ENCODE results near the gene MYH14.

DNA sequence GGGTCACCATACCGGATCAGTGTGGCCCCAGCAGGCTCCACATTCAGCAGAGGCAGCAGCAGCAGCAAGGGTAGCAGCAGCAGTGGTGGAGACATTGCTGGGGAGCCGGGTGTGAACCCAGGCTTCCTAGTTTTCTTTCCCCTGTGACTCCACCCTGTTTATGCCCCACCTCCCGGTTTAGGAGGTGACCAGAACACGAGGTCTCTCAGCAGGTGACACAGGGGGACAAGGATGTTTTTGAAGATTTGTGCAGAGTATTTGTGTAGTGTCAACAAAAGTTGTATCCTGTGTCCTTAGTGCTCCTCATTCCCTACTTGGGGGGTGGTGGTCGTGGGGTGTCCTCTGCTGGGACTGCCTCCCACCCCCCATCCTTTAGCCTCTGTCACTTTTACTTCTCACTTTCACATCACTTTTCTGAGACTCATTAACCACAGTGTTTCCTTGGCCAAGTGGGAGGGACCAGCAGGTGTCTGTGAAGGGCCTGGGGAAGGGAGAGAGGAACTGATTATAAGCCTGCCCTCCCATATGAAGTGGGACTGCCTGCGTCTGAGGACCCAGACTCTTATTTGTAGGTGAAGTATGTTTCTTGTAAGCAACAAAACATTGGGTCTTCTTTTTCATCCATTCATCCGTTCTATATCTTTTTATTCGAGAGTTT lies 141.4 kb downstream of the MYH14 start:
- TF ChIP-seq, protein P1, sequence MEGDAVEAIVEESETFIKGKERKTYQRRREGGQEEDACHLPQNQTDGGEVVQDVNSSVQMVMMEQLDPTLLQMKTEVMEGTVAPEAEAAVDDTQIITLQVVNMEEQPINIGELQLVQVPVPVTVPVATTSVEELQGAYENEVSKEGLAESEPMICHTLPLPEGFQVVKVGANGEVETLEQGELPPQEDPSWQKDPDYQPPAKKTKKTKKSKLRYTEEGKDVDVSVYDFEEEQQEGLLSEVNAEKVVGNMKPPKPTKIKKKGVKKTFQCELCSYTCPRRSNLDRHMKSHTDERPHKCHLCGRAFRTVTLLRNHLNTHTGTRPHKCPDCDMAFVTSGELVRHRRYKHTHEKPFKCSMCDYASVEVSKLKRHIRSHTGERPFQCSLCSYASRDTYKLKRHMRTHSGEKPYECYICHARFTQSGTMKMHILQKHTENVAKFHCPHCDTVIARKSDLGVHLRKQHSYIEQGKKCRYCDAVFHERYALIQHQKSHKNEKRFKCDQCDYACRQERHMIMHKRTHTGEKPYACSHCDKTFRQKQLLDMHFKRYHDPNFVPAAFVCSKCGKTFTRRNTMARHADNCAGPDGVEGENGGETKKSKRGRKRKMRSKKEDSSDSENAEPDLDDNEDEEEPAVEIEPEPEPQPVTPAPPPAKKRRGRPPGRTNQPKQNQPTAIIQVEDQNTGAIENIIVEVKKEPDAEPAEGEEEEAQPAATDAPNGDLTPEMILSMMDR (IDR thresholded peaks at IDR 0.05; ENCODE audit: low read depth, low read length) = no peak
- TF ChIP-seq, protein P2, sequence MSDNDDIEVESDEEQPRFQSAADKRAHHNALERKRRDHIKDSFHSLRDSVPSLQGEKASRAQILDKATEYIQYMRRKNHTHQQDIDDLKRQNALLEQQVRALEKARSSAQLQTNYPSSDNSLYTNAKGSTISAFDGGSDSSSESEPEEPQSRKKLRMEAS (IDR thresholded peaks at IDR 0.05; ENCODE audit: low read depth, low read length) = no peak
- no peak for TF ChIP-seq POLR2A (IDR thresholded peaks at IDR 0.05; ENCODE audit: extremely low read depth, insufficient read length)
